HL-60/S4 (cell line): Measurements from ENCODE around the gene HMX1.

Experiments
- in situ Hi-C: fragments of 300-500 bp; cut with MboI; formaldehyde crosslinking; loops from 2 replicates; pipeline ENCODE4 v1.14.3; 2022; ENCODE audit warnings: low sequenced_read_pairs

The HMX1 gene

DNA sequence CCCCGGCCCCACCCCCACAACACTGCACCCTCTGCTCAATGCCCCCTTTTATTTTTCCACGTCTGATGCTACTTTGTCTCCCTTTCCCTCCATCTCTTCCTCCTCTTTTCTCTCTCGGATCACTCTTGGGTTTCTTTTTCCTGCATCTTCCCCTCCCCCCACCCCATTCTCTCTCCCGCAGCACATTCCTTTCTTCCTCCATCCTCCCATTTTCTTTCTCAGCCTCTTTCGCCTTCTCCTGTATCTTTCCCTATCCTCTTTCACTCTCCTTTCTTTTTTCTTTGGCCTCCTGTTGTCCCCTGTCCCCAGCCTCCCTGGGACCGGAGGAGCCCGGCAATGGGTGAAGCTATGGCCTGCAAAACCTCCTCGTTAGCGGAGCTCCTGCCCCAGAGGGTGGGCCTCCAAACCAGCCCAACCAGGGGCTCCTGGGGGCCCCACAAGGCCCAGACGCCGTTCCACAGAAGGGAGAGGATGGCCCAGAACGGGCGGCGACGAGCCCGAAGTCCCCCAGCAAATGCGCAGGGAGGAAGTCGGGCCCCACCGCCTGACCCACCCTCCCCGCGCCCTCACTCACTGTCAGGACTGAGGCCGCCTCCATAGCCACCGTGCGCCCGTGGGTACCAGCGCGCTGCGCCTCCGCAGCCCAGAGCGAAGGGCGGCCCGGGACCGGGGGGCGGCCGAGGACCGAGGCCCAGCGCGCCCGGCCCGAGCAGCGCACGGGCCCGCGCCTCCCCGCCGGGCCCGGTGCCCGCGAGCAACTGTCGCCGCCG, 807 bp downstream of the HMX1 start:
- in situ Hi-C loops = no loop called here

GRCh38 chr4:8869898-8870646, 1.6 kb downstream of the HMX1 start:
- in situ Hi-C loops = no loop called here

DNA sequence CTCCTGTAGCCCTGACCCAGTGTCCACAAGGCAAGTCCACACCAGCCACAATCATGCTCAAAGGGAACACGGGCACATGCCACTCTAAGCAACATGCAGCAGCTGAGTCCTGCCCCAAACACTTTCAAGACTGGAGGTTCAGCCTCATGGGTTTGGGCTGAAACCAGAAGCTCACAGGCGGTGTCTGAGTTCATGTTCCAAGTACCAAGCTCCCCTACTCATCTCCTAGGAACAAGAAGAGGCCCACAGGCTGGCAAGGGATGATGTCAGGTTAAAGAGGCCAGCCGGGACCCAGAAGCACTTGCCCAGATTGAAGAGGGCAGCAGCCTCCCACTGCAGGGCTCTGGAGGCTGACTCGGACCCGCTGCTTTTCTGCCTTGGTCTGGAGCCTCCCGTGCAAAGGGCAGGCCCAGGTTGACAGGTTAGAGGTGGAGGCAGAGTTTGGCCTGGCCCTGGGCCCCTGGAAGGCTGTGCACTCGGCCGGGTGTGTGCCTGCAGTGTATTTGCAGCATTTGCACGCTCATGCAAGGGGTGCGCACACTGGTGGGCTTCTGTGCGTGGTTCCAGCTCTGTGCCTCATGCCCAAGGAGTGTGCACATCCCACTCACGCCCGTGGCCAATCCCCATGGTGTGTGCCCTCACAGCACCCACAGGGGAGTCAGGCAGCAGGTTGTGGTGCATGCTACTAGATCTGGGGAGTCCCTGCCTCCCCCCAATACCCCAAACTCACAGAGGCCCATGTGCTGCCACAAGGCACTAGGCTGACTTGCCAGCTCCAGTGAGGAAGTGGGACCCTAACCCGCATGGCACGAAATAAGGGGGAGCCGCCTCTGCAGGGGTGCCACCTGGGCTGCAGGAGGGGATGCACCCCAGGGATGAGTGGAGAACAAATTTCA, 2.4 kb downstream of the HMX1 start:
- in situ Hi-C loops = no loop called here

- in situ Hi-C loops = no loop called here
Measured at GRCh38 chr4:8868321-8869001, 3.2 kb downstream of the HMX1 start.

DNA sequence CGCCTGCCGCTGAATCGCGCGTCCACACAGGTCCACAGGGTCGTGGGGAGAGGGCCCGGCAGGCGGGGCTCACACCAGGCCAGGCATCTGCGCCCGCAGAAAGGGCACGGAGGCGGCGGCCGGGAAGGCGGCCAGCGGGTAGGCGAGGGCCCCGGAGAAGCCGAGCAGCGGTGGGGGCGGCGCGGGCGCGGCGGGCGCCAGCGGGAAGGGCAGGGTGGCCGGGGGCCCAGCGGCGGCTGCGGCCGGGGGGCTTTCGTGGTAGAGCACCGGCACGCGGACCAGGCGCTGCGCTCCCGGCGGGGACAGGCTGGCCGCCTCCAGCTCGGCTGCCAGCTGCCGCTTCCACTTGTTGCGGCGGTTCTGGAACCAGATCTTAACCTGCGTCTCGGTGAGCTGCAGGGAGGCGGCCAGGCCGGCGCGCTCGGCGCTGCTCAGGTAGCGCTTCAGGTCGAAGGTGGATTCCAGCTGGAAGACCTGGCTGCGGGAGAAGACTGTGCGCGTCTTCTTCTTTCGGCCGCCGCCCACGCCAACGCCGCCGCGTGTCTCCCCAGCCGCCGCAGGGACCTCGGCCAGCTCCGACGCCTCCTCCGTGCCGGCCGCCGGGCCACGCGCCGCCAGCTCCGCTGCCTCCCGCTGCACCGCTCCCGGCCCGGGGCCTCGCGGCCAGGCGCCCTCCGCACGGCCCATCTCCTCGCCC, 3.9 kb downstream of the HMX1 start:
- in situ Hi-C loops = no loop called here

- in situ Hi-C loops = no loop called here
Measured at GRCh38 chr4:8866828-8867623, 4.6 kb downstream of the HMX1 start.

DNA sequence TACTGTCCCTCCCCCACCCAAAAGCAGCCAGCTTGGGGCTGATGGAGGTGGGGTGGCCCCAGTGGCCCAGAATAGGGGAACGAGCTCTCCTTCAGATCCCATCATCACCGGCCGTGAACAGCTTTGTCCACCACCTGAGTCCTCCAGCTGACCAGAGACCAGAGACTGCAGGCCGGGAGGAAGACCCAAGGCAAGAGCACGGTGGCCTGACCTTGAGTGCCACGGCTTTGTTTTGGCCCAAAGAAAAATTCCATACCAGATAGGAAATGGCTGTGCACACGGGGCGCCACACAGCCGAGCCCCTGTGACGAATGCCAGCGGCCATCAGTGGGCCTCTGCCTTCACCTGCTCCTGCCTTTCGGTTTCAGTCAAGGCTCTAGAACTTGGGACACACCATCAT, 5.2 kb downstream of the HMX1 start:
- in situ Hi-C loops = no loop called here

DNA sequence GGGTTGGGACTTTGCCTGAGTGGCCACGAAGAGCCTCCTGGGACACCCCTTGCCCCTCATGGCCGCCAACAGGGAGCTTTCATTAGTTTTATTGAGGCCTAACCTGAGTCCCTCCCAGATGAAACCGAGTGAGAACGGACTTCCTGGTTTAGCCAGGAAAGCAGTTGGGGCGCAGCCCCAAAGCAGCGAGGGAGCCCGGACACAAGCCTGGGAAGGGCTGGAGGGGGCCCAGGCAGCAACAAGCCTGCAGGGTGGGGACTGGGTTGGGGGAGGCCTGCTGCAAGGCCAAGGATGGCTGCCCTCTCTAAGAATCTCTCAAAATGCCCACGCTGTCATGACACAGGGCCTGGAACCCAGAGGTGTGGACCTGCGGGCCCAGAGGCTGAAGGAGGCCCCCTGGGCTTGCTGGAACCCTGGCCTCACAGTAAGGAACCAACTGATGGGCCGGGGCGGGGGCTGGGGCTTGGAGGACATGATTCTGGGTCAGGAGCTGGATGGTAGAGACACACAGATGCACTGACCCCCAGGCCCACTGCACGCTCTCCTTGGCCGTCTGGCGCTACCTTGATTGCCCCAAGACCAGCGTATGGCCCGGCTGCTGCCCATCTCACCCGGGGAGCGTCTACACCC, 5.8 kb downstream of the HMX1 start:
- in situ Hi-C loops = no loop called here

DNA sequence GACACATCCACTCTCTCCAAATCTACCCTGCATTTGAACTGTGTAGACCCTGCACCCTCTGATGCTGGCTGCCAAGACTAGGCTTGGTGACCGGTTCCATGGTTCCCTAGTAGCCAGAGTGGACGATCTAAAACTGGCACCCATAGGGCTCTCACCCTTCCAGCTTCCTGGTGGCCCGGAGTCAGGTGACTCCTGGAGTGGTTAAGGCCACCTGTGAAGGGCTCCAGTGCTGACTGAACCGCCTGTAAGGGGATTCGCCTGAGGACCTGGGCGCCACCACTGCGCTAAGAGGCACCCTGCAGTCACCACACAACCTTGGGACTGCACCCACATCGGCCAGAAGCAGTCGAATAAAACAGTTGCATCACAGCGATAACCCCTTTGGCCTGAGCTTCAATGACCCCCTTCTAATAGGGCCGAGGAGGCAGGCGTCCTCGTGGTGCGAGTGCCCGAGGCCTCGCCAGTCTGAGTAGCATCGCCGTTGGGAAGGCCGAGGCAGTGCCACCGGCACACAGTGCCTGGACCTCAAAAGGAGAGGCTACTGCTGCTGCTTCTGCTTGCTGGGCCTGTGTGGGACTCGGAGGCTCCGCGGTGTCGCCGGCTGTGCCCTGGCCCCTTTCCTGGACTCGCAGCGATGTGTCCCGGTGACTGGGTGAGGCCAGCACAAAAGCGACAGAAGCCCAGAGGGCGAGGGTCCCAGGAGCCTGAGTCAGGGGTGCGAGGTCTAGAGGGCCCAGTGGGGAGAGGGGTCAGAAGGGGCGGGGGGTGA, 6.5 kb downstream of the HMX1 start:
- in situ Hi-C loops = no loop called here

DNA sequence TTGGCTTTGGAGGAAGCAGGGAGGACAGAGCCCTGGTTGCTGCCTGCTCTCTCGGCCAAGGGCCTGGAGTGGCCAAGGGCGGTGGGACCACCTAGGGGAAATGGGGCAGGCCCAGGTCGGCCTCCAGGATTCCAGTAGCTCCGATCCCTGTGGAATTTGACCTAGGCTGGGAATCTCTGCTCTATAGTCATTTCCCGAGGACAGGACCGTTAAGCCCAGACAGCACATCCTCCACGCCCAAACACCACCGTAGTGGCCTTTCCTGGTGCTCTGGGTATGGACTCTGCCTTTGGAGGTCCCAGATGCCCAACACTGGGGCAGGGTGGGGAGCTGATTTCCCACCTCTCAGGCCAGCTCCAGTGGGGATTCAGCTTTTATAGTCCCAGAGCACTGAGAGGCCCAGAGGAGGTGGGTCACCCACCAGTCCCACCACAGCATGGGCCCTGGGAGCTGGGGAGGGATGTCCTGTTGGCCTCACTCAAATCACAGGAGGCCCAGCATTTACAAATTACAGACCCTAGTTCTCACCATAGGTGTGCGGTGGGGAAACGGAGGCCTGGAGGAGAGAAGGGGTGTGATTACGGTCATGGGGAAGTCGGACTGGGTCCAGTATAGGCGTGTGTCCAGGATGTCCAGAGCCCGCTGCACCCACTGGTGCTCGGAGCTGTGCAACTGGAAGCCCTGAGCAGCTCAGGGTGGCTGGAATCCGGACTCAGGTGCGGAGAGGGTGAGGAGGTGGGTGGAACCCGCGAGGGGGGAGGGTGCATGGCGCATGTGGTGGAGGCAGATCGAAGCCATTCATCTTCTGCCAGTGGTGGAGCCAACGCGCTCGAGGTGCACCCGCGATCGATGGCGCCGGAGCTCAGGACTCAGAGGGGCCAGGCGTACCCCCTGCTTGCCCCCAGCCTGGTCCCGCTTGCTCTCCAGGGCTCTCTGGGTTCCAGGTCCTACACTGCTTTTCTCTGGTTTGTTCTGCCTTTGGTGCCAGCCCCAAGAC, 7.7 kb downstream of the HMX1 start:
- in situ Hi-C loops = no loop called here

DNA sequence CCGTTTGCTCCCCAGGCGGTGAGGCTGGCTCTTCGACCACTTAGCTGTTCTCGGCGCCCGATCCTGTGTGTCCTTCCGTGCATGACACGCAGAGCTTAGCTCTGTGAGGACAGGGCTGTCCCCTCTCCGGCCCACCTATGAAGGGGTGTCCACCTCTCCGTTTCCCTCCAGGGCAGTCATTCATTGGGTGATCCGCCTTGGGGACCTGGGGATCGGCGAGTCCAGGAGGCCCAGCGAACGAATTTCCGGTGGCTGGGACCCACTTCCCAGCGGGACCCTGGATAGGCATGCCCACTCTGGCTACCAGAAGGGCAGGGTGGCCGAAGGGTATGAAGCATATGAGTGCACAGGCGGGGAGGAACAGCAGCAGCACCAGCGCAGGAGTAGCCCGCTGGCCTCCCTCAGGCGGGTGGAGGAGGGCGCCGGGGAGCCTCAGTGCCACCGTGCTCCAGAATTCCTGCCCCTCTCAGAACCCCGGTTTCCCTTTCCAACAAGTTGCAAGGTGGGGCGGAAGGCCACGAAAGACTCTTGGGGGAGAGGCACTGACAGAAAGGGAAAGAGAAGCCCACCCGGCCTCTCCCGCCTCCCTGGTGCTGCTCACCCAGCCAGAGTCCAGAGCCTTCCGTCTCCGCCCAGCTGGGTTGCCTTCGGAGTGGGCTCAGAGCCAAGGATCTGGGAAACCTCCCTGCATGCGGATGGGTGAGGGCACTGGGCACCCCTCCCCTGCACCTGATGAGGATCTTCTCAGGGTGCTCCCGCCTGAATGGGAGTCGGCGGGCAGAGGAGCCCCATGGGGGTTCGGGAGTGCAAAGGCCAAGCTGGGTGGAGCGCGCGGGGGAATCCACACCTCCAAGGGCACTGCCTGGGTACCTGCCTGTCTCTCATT, 8.6 kb downstream of the HMX1 start:
- in situ Hi-C loops = no loop called here

DNA sequence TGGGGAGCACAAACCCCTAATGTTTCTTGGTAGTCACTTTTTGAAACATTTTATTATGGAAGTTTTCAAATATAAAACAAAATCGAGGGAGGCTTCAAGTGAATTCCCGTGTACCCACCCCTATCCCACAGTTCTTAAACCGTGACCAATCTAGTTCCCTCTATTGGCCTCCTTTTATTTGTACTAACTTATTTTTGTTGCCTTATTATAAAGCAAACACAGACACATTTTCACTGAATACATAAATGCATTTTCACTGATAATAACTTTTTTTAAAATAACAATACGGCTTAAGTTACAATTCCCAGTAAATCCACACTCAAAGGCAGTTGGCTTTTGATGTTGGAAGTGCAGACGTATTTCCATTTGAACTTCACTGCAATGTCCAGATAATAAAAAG, 9.3 kb downstream of the HMX1 start:
- in situ Hi-C loops = no loop called here

GRCh38 chr4:8861576-8862295, 9.9 kb downstream of the HMX1 start:
- in situ Hi-C loops = no loop called here

DNA sequence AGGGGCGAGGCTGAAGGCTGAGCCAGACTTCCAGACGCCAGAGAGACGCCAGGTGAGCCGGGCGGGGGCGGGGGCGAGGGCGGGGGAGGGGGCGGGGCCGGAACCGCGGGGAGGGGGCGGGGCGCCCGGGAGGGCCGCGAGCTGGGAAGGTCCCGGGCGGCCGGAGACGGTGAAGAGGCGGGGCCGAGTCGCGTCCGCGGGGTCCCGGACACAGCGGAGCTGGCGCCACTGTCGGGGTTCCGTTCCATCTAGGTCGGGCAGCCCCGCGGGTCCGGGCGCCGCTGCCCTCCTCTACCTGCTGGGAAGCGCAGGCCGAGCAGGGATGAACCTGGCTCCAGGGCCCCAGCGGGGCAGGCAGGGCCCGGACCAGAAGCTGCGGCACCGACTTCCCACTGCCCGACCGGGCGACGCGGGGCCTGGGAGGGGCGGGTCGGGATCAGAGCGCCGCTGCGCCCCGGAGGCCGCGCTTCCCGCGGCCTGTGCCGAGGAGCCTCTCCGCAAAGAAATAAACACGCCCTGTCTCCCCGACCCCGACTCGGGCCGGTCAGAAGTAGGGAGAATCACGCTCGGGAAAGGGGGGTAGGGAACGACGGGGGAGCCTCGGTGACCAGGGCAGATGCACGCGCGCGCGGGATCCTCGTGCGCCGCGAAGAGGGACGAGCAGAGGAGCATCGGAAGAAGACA, 10.6 kb downstream of the HMX1 start:
- in situ Hi-C loops = no loop called here
